Measurements from ENCODE around the gene RFK.

The RFK gene

DNA sequence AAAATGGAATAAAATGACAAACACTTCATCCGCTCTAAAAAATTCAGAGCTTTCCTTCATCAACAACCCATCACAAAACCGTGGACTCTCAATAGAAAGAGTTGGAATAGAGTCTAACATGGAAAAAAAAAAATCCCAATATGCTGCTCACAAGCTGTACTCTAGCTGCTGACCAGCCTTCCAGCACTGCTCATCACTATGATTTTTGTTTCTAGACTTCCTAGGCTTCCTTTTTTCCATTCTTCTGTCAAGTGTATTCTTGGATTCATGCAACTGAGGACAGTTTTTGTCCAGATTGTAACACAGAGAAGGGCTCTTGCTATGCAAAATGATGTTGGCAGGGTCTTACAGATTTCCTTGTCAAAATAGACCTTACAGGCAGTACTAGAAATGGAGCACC lies 34.5 kb downstream of the RFK start:
- H3K4me3 ChIP-seq (ENCODE audit: low read depth, low read length): no peak overlapping the region
- TF ChIP-seq, protein P1, sequence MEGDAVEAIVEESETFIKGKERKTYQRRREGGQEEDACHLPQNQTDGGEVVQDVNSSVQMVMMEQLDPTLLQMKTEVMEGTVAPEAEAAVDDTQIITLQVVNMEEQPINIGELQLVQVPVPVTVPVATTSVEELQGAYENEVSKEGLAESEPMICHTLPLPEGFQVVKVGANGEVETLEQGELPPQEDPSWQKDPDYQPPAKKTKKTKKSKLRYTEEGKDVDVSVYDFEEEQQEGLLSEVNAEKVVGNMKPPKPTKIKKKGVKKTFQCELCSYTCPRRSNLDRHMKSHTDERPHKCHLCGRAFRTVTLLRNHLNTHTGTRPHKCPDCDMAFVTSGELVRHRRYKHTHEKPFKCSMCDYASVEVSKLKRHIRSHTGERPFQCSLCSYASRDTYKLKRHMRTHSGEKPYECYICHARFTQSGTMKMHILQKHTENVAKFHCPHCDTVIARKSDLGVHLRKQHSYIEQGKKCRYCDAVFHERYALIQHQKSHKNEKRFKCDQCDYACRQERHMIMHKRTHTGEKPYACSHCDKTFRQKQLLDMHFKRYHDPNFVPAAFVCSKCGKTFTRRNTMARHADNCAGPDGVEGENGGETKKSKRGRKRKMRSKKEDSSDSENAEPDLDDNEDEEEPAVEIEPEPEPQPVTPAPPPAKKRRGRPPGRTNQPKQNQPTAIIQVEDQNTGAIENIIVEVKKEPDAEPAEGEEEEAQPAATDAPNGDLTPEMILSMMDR (IDR thresholded peaks at IDR 0.05; ENCODE audit: low read depth, low read length): no peak
- DNase-seq (ENCODE audit: low read depth, low spot score): no peak
- in situ Hi-C loops (cut with HindIII; ENCODE audit: low sequenced_read_pairs): no loop called here

GRCh38 chr9:76359365-76359764 lies 34.9 kb downstream of the RFK start:
- DNase-seq (ENCODE audit: low read depth, low spot score): no peak
- H3K4me3 ChIP-seq (ENCODE audit: low read depth, low read length): no peak overlapping the region
- TF ChIP-seq, protein P1 (IDR thresholded peaks at IDR 0.05; ENCODE audit: low read depth, low read length): no peak
- in situ Hi-C loops (cut with HindIII; ENCODE audit: low sequenced_read_pairs): no loop called here

DNA sequence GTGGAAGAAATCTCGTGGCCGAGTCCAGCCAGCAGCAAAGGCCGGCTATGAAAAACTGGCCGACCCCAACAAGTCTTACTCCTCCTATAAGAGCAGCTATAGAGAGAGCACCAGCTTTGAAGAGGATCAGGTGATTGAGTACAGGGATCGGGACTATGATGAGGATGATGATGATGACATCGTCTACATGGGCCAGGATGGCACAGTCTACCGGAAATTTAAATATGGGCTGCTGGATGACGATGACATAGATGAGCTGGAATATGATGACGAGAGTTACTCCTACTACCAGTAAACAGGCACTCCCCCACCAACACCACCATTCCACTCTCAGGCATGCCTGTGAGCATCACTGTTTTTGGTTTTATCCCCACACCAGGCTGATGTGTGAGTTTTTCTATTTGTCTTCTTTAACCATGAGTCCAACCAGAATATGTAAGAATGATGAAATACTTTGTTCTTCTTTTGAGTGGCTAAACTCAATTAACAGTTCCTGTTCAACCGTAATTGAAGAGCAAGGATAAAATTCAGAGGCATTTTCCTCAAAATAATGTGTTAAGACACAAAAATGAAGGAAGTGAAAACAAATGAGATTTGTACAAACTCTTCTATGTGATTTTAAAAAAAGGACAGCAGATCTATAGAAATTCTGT lies 35.5 kb downstream of the RFK start:
- no peak for DNase-seq (ENCODE audit: low read depth, low spot score)
- in situ Hi-C loops (cut with HindIII; ENCODE audit: low sequenced_read_pairs): no loop called here
- no peak overlapping the region for H3K4me3 ChIP-seq (ENCODE audit: low read depth, low read length)
- TF ChIP-seq, protein P1 (IDR thresholded peaks at IDR 0.05; ENCODE audit: low read depth, low read length): no peak

- H3K4me3 ChIP-seq (ENCODE audit: low read depth, low read length): no peak overlapping the region
- in situ Hi-C loops (cut with HindIII; ENCODE audit: low sequenced_read_pairs): no loop called here
- TF ChIP-seq, protein P1 (IDR thresholded peaks at IDR 0.05; ENCODE audit: low read depth, low read length): no peak
- DNase-seq (ENCODE audit: low read depth, low spot score): no peak
Measured at GRCh38 chr9:76357555-76357954, 36.7 kb downstream of the RFK start.

GRCh38 chr9:76355886-76356285 lies 38.3 kb downstream of the RFK start:
- no peak overlapping the region for H3K4me3 ChIP-seq (ENCODE audit: low read depth, low read length)
- TF ChIP-seq, protein P1 (IDR thresholded peaks at IDR 0.05; ENCODE audit: low read depth, low read length): no peak
- in situ Hi-C loops (cut with HindIII; ENCODE audit: low sequenced_read_pairs): no loop called here

GRCh38 chr9:76354221-76354620 lies 40.0 kb downstream of the RFK start:
- DNase-seq (ENCODE audit: low read depth, low spot score): no peak
- in situ Hi-C loops (cut with HindIII; ENCODE audit: low sequenced_read_pairs): no loop called here
- TF ChIP-seq, protein P1 (IDR thresholded peaks at IDR 0.05; ENCODE audit: low read depth, low read length): no peak
- no peak overlapping the region for H3K4me3 ChIP-seq (ENCODE audit: low read depth, low read length)

More at GRCh38 chr9:76355886-76356285, 38.3 kb downstream of the RFK start:
- DNase-seq (ENCODE audit: low read depth, low spot score): no peak

Data from astrocyte of the spinal cord (primary cell).